ENCODE measurements around the gene KRT4. TPM values are rescaled to one million over a fixed set of nuclear protein-coding genes. Genes with fewer than 3 reads are reported as not detected.

The KRT4 gene
- total RNA-seq, 2 experiments from 2014 or later = not detected

GRCh38 chr12:52810554-52810953 lies 3.4 kb downstream of the KRT4 start:
- no TSS peak for BruUV-seq (replicated peaks)
- Histone ChIP-seq H3K27ac (ENCODE audit: low read depth, low read length, poor library complexity, severe bottlenecking) (no peak overlapping the region), H3K36me3 (ENCODE audit: insufficient read depth, low read length) (no peaks in the 10 kb centered on the region), H3K4me3 (ENCODE audit: low read depth, low read length, poor library complexity, severe bottlenecking) (no peak overlapping the region), H3K9me2 (ENCODE audit: insufficient read depth, low read length) (no peaks in the 10 kb centered on the region), H2AFZ (ENCODE audit: low read length) (no peak overlapping the region), H3K4me2 (ENCODE audit: low read length) (no peak overlapping the region), H3K9me3 (ENCODE audit: low read length) (no peaks in the 10 kb centered on the region), H3K4me1 (ENCODE audit: insufficient read depth, low read length, poor library complexity, severe bottlenecking) (no peaks in the 10 kb centered on the region), H4K20me1 (ENCODE audit: insufficient read depth, low read length) (no peaks in the 10 kb centered on the region), H3K79me2 (ENCODE audit: insufficient read depth, low read depth, low read length) (no peaks in the 10 kb centered on the region)
- POLR2A ChIA-PET = interaction anchor here (0.6 kb wide), 1 partner anchor 9 kb away, joined by 3 read pairs; no protein-coding TSS in a partner anchor
- no peak for DNase-seq (ENCODE audit: low spot score)
- CTCF ChIA-PET (ENCODE audit: unreplicated experiment) = no interaction called here
- no peak for TF ChIP-seq CTCF (conservative IDR thresholded peaks at IDR 0.05; ENCODE audit: low read length)
- intact Hi-C loops (cut with micrococcal nuclease; ENCODE audit: unreplicated experiment) = no loop called here

DNA sequence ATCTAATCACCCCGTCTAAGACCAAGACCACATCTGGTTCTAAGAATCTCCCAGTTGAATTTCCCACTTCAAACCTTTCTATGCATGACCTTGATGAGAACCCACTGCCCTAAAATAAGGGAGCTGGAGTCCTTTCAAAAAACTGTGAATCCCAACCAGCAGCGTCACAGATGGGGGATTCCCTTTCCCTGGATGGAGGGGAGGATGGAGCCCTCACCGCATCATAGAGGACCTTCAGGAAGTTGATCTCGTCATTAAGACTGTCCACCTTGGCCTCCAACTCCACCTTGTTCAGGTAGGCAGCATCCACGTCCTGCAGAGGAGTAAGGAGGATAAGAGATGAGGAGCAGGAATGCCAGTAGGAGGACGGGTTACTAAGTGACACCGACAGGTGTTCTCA lies 4.8 kb downstream of the KRT4 start:
- Histone ChIP-seq H3K4me1 (ENCODE audit: insufficient read depth, low read length, poor library complexity, severe bottlenecking) (no peaks in the 10 kb centered on the region), H3K4me3 (ENCODE audit: low read depth, low read length, poor library complexity, severe bottlenecking) (no peak overlapping the region), H3K36me3 (ENCODE audit: insufficient read depth, low read length) (no peaks in the 10 kb centered on the region), H3K27ac (ENCODE audit: low read depth, low read length, poor library complexity, severe bottlenecking) (no peak overlapping the region), H4K20me1 (ENCODE audit: insufficient read depth, low read length) (no peaks in the 10 kb centered on the region), H3K4me2 (ENCODE audit: low read length) (no peak overlapping the region), H3K9me2 (ENCODE audit: insufficient read depth, low read length) (no peaks in the 10 kb centered on the region), H3K79me2 (ENCODE audit: insufficient read depth, low read depth, low read length) (no peaks in the 10 kb centered on the region), H2AFZ (ENCODE audit: low read length) (no peak overlapping the region), H3K9me3 (ENCODE audit: low read length) (no peaks in the 10 kb centered on the region)
- ChIA-PET POLR2A (interaction anchor here (0.6 kb wide), 1 partner anchor 73 kb away, joined by 4 read pairs; no protein-coding TSS in a partner anchor), CTCF (ENCODE audit: unreplicated experiment) (no interaction called here)
- TF ChIP-seq EZH2phosphoT487 (IDR thresholded peaks at IDR 0.05; ENCODE audit: borderline replicate concordance, low read depth, low read length) (no peak), CTCF (conservative IDR thresholded peaks at IDR 0.05; ENCODE audit: low read length) (no peak)
- no peak for DNase-seq (ENCODE audit: low spot score)
- intact Hi-C loops (cut with micrococcal nuclease; ENCODE audit: unreplicated experiment) = no loop called here
- BruUV-seq (replicated peaks) = no TSS peak

DNA sequence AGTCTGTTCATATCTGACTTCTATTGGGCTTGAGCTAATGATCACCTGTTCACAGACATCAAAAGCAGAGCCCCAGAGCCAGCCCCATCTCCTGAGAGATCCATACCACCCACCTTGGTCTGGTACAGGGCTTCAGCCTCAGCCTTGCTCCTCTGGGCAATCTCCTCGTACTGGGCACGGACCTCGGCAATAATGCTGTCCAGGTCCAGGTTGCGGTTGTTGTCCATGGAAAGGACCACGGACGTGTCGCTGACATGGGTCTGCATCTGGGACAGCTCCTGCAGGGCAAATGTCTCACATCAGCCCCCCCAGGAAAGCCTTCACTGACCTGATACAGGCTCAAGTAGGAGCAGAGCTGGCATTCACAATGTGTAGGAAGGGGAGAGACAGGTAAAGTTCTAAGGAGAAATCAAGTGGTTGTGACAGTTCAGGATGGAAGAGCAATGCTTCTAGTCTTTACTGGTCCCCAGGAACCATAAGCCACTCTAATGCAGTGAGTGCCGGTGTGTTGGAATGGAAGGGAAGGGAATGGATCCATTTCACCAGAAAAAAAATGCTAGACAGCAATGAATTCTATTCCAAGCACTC lies 5.2 kb downstream of the KRT4 start:
- H4K20me1 ChIP-seq (ENCODE audit: insufficient read depth, low read length) = no peaks in the 10 kb centered on the region
- POLR2A ChIA-PET = interaction anchor here (0.6 kb wide), 1 partner anchor 169 kb away, joined by 3 read pairs; no protein-coding TSS in a partner anchor

More for the DNA sequence above, 5.2 kb downstream of the KRT4 start:
- Histone ChIP-seq H3K9me2 (ENCODE audit: insufficient read depth, low read length) (no peaks in the 10 kb centered on the region), H2AFZ (ENCODE audit: low read length) (no peak overlapping the region), H3K4me3 (ENCODE audit: low read depth, low read length, poor library complexity, severe bottlenecking) (no peak overlapping the region), H3K4me1 (ENCODE audit: insufficient read depth, low read length, poor library complexity, severe bottlenecking) (no peaks in the 10 kb centered on the region), H3K79me2 (ENCODE audit: insufficient read depth, low read depth, low read length) (no peaks in the 10 kb centered on the region), H3K4me2 (ENCODE audit: low read length) (no peak overlapping the region), H3K9me3 (ENCODE audit: low read length) (no peaks in the 10 kb centered on the region), H3K36me3 (ENCODE audit: insufficient read depth, low read length) (no peaks in the 10 kb centered on the region), H3K27ac (ENCODE audit: low read depth, low read length, poor library complexity, severe bottlenecking) (no peak overlapping the region)
- DNase-seq (ENCODE audit: low spot score) = no peak
- intact Hi-C loops (cut with micrococcal nuclease; ENCODE audit: unreplicated experiment) = no loop called here
- CTCF ChIA-PET (ENCODE audit: unreplicated experiment) = no interaction called here
- TF ChIP-seq EZH2phosphoT487 (IDR thresholded peaks at IDR 0.05; ENCODE audit: borderline replicate concordance, low read depth, low read length) (no peak), CTCF (conservative IDR thresholded peaks at IDR 0.05; ENCODE audit: low read length) (no peak)
- no TSS peak for BruUV-seq (replicated peaks)
